Effector CD8-positive, alpha-beta T cell (primary cell): Measurements from ENCODE around the gene GLG1.
"Not testable (repeated sequence)": the region's sequence is repeated elsewhere in the genome, so short reads cannot be mapped to it uniquely, and the experiment has no call there.

Experiments used
- DNase-seq: peaks from one replicate; lab custom pipeline; 2025; lab: John Stamatoyannopoulos, UW

GLG1 gene

DNA sequence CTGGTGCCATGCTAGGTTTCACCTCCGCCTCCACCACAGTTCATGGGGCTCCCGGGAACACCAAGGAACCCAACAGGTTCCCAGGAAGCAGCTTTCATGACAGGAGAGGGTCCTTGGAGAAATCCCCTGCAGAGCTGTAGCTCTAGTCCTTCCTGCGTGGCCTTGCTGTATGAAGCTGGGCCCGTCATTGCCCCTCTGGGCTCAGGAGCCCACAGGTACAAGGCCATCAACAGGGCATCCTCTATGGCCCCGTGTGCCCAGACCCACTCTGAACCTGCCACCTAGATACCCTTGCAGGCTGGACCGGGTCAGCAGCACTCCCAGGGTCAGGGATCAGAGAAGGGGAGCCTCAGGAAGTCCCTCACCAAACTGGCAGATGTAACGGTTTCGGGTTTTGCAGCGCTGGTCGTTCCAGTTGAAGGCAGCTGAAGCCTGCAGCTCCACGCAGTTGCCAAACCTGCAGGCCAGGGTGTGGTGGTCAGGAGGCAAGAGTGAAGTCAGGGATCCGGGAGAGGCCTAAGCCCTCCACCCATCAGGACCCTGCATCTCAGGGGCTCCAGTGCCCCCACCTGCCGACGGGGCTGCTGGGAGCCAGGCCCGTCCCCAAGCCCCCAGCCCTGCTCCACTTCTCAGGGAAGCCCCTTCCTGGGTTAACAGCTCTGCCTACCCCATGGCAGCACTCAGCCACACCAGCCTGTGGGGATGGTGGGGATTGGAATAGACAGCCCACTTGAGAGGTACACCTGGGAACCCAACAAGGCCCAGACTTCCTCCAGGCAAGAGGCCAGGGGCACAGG, 197.5 kb downstream of the GLG1 start:
- DNase-seq, result not testable (repeated sequence)

DNA sequence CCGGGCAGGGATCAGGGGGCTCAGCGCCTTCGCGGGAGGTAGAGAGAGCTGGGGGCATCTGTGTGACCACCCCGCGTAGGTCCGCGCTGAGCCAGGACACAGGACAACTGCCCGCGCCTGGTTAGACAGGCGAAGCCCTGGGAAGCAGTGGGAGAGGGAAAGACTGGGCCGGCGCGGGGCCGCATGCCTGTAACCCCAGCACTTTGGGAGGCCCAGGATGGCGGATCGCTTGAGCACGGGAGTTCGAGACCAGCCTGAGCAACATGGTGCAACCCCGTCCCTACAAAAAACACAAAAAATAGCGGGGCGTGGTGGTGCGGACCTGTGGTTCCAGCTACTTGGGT, 199.6 kb downstream of the GLG1 start:
- not testable (repeated sequence) for DNase-seq

DNA sequence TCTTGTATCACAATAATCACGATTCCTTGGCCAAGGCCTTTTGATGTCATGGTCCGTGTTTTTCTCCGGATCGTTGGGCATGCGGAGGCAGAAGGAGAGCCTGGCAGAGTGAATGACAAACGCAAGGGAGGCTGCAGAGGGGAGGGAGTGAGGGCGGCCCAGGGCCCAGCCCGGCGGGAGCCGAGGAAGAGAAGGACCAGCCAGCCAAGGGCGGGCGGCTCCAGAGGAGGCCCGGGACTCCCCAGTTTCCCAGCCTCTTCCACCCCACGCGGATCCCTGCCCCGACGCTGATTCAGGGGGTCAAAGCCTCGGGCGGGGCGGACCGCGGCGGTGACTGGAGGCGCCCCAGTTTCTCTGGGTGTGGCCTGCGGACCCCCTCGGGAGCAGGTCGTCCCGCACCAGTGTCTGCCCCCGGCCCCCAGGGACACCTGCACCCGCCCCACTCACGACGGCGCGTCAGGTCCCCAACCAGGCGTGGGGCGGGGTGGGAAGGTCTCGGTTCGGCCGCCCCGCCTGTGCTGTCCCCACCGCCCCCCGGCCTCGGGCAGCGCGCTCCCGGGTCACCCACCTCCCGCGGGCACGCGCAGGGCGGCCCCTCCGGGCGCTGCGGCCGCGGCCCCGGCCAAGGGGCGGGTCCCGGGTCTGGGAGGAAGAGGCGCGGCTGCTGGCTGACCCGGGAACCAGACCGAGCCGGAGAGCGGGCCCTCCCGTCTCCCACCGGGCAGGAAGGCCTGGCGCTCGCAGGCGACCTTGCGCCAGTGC, 200.1 kb downstream of the GLG1 start:
- DNase-seq, result not testable (repeated sequence)

DNA sequence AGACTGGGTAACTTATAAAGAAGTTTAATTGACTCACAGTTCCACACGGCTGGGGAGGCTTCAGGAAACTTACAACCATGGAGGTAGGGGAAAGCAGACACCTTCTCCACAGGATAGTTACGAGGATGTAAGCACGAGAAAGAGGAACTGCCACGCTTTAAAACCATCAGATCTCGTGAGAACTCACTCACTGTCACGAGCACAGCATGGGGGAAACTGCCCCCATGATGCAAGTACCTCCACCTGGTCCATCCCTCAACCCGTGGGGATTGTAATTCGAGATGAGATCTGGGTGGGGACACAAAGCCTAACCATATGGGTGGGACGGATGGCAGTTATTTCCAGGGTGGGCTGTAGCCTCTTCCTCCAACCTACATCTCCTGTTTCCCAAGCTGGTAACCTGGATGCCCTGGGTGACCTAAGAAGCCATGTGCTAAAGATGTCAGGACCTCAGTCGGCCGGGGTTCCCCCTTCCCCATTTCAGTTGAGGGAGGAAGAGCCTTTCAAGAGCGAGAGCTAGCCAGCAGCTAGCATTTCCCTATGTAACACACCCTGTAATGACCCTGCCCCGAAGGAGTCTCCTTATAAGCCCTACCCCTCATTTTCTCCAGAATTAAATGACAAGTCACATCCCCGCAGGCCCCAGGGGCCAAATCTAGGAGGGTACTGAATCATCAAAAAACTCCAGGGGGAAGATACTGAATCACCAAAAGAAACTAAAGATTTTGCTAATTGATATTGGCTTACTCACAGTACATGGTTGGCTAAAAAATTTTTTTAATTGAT, 202.6 kb downstream of the GLG1 start:
- DNase-seq, result not testable (repeated sequence)

DNA sequence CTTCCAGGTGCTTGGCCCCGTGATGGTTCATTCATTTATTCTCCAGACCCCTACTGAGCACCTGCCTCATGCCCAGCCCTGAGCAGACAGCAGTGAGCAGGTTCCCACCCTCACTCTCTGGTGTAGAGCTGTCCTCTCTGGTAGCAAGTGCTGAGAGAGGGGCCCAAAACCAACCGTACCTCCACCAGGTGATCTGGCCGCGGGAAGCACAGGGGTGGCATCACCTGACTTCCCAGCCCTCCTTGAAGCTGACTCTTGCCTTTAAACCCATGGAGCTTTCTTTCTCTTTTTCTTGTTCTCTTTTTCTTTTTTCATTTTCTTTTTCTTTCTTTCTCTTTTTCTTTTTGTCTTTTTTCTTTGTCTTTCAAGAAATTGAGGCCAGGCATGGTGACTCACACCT, 206.7 kb downstream of the GLG1 start:
- DNase-seq, result not testable (repeated sequence)

DNA sequence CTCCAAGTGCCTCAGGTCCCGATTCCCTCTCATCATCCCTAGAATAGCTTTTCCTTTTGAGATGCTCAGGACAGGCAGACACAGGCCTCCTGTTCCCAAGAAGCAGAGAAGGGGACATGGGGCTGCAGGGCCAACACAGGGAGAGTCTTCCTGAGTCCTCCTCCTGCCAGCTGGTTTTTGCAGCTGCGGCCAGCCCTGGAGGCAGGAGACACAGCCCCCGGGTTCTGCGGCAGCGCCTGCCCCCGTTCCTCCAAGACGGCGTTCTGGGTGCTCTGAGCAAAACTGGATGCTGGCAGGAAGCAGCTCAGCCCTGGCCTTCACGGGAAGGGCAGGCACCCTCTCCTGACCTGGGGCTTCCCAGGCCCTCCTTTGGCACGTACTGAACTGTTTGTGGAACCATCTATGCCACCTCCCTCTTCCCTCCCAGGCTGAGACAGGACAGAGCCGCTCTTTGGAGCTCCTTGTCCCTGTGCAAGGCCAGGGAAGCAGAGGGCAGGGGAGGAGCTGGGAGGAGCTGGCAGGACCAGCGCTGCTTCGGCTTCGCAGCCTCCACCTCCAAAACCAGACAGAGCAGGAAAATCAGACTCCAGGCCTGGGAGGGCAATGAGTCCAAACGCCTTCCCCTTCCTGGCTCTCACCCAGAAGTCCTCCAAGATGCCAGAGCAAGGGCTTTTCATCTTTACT, 208.6 kb downstream of the GLG1 start:
- not testable (repeated sequence) for DNase-seq
